ENCODE results near the gene TLCD2.

DNA sequence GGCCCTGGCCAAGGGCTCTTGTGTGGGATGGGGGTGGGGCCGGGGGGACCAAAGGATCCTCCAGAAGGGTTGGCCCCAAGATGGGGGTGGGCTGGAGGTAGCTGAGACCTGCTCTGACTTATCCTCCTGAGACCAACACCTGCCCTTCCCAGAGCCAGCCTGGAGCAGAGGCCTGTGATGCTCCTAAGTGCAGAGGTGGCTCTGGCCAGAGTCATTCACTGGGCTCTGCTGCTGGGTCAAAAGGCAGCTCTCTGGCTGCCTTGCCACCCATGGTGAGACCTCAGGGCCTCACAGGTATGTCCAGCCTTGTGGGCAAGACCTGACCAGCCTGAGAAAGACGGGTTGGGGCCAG is 32.9 kb upstream of the TLCD2 start:
- TF ChIP-seq TAF1 (IDR thresholded peaks at IDR 0.05; ENCODE audit: control insufficient read depth, extremely low read depth, insufficient read depth, low read length, severe bottlenecking) (no peak), RCOR1 (IDR thresholded peaks at IDR 0.05; ENCODE audit: borderline replicate concordance in 1 of 2, low read depth in 2 of 2, low read length in 2 of 2) (no peak), KLF16 (IDR thresholded peaks at IDR 0.05) (no peak), NR2C1 (IDR thresholded peaks at IDR 0.05) (no peak), NR2C1 (tag; IDR thresholded peaks at IDR 0.05) (no peak), ZNF146 (CRISPR knock-in tag; IDR thresholded peaks at IDR 0.05; ENCODE audit: unreplicated experiment) (no peak), RAD21 (CRISPR knock-in tag; conservative IDR thresholded peaks at IDR 0.05 in 1 of 2, IDR thresholded peaks at IDR 0.05 in 1 of 2) (no peak), GABPA (tag; conservative IDR thresholded peaks at IDR 0.05; ENCODE audit: low read depth) (no peak), DPF2 (IDR thresholded peaks at IDR 0.05) (no peak), ZNF24 (IDR thresholded peaks at IDR 0.05) (no peak), YBX1 (IDR thresholded peaks at IDR 0.05) (no peak)
- TF ChIP-seq, protein P1, sequence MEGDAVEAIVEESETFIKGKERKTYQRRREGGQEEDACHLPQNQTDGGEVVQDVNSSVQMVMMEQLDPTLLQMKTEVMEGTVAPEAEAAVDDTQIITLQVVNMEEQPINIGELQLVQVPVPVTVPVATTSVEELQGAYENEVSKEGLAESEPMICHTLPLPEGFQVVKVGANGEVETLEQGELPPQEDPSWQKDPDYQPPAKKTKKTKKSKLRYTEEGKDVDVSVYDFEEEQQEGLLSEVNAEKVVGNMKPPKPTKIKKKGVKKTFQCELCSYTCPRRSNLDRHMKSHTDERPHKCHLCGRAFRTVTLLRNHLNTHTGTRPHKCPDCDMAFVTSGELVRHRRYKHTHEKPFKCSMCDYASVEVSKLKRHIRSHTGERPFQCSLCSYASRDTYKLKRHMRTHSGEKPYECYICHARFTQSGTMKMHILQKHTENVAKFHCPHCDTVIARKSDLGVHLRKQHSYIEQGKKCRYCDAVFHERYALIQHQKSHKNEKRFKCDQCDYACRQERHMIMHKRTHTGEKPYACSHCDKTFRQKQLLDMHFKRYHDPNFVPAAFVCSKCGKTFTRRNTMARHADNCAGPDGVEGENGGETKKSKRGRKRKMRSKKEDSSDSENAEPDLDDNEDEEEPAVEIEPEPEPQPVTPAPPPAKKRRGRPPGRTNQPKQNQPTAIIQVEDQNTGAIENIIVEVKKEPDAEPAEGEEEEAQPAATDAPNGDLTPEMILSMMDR (IDR thresholded peaks at IDR 0.05 in 2 of 3, conservative IDR thresholded peaks at IDR 0.05 in 1 of 3; ENCODE audit: insufficient read depth in 2 of 3, low read depth in 1 of 3, low read length in 3 of 3): no peak
- TF ChIP-seq, protein P2, sequence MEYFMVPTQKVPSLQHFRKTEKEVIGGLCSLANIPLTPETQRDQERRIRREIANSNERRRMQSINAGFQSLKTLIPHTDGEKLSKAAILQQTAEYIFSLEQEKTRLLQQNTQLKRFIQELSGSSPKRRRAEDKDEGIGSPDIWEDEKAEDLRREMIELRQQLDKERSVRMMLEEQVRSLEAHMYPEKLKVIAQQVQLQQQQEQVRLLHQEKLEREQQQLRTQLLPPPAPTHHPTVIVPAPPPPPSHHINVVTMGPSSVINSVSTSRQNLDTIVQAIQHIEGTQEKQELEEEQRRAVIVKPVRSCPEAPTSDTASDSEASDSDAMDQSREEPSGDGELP (CRISPR knock-in tag; IDR thresholded peaks at IDR 0.05; ENCODE audit: borderline replicate concordance): no peak
- TF ChIP-seq, protein P3, sequence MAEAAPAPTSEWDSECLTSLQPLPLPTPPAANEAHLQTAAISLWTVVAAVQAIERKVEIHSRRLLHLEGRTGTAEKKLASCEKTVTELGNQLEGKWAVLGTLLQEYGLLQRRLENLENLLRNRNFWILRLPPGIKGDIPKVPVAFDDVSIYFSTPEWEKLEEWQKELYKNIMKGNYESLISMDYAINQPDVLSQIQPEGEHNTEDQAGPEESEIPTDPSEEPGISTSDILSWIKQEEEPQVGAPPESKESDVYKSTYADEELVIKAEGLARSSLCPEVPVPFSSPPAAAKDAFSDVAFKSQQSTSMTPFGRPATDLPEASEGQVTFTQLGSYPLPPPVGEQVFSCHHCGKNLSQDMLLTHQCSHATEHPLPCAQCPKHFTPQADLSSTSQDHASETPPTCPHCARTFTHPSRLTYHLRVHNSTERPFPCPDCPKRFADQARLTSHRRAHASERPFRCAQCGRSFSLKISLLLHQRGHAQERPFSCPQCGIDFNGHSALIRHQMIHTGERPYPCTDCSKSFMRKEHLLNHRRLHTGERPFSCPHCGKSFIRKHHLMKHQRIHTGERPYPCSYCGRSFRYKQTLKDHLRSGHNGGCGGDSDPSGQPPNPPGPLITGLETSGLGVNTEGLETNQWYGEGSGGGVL (CRISPR knock-in tag; IDR thresholded peaks at IDR 0.05): no peak
- TF ChIP-seq, protein P4, sequence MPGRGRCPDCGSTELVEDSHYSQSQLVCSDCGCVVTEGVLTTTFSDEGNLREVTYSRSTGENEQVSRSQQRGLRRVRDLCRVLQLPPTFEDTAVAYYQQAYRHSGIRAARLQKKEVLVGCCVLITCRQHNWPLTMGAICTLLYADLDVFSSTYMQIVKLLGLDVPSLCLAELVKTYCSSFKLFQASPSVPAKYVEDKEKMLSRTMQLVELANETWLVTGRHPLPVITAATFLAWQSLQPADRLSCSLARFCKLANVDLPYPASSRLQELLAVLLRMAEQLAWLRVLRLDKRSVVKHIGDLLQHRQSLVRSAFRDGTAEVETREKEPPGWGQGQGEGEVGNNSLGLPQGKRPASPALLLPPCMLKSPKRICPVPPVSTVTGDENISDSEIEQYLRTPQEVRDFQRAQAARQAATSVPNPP (IDR thresholded peaks at IDR 0.05; ENCODE audit: borderline replicate concordance, insufficient read depth, insufficient read length): no peak
